GM12892 (cell line): ENCODE measurements around the gene ARID4A.

Source experiments
- POLR2A ChIP-seq: IDR thresholded peaks from 2 replicates; pipeline ENCODE4 v1.6.1; 2011; ENCODE audit warnings: low read depth, low read length, control low read depth
- POLR2AphosphoS5 ChIP-seq: IDR thresholded peaks from 2 replicates; pipeline ENCODE4 v1.6.1; 2011; ENCODE audit warnings: low read depth, low read length, control low read depth
- TAF1 ChIP-seq: IDR thresholded peaks from 2 replicates; pipeline ENCODE4 v1.6.1; 2011; ENCODE audit warnings: low read depth, mild to moderate bottlenecking, control low read depth, low read length, borderline replicate concordance

GRCh38 chr14:58397156-58397555 lies 98.8 kb downstream of the ARID4A start:
- TF ChIP-seq POLR2AphosphoS5 (no peak), POLR2A (no peak), TAF1 (no peak)
